HG03095 (cell line): ENCODE data around the gene EN2.
"Not testable (repeated sequence)": the region's sequence is repeated elsewhere in the genome, so short reads cannot be mapped to it uniquely, and the experiment has no call there.

ENCODE experiments used
- ATAC-seq: cut with Tn5 transposase; IDR thresholded peaks from one replicate; pipeline ENCODE4 v1.9.1; 2021; ENCODE audit warnings: moderate library complexity; ENCODE audit not compliant: unreplicated experiment

EN2 gene

GRCh38 chr7:155425887-155426286, 32.0 kb upstream of the EN2 start:
- ATAC-seq, result no peak

DNA sequence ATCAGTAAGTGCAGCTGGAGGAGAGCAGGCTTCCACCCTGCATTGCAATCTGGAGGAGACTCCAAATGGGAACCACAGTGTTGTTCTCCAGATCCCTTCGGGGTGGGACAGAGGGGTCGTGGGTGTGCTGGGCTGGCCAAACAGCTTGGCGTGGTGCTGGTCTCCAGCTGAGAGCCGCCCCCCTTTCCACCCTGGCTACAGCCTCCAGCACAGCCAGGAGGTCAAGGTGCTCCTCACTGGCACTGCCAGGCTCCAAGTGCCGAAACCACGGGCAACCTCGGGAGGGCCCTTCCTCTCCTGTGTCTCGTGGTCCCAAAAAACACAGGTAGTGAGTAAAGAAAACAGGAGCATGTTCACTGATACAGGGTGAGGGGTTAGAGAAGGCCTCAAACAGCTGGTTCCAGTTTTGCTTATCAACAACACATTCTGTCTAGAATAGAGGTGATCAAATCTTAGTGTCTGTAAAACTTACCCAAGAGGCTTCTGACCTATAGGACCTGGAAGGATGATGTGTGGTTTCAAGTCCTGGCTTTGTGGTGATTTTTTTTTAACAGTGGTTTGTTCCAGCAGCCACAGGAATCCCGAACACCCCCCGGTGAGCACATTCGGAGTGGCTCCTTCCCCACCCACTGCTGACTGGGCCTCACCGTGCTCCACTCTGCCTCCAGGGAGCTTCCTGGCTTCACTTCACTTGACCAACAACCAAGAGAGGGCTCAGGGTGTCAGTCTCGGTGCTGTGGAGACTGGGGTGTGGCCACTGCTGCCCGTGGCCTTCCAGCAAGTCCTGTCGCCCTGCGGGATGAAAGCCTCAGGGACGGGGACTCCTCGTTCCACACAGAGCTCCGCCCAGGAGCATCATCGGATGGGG, 31.2 kb upstream of the EN2 start:
- ATAC-seq, result no peak

- no peak for ATAC-seq
These were observed 30.4 kb upstream of the EN2 start for GRCh38 chr7:155427411-155428038.

DNA sequence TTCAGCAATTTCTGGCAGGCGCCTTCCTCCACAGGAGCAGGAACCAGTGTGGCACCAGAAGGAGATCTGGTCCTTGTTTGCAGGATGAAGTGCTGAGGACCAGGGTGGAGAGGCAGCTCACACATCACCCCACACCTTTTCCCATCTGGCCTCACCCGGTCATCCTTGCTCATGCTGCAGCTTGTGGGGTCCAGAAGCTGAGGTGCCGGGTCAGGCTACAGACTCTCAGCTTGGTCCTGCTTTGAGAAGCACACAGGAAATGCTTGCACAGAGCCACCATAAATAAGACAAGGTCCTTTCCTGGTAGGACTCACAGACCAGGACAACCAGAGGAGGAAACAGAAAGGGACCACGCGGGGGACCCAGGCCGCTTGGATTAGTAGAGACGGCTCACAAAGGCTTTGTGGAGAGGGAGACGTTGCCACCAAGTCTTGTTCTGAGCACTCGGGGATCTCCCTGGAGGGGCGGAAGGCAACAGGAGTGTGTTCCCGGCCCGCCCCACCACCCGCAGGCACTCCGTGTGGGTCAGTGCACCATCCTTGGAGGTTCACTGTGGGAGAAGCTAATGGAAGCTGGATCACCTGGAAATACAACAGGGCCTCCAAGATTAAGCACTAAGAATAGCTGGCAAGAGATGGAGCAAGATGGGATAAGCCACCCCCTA, 29.6 kb upstream of the EN2 start:
- ATAC-seq, result no peak

DNA sequence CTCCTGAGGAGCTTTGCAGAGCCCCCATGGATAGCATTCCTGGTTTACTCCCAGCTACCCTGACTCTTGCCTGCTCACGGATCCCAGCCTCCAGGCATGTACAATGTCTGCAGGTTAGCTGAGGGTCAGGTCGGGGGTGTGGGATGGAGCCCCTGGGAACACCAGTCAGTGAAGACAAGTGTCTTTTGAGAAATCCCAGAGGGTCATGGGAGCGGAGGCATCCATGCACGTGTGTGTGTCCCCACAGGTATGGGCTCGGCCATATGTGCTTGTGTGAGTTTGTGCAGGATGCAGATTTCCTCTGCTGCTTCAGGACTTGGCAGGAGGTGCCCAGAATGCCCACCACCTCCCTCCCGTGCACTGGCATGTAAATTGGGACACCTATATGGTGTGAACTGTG, 28.3 kb upstream of the EN2 start:
- no peak for ATAC-seq

GRCh38 chr7:155430606-155431005, 27.3 kb upstream of the EN2 start:
- no peak for ATAC-seq

DNA sequence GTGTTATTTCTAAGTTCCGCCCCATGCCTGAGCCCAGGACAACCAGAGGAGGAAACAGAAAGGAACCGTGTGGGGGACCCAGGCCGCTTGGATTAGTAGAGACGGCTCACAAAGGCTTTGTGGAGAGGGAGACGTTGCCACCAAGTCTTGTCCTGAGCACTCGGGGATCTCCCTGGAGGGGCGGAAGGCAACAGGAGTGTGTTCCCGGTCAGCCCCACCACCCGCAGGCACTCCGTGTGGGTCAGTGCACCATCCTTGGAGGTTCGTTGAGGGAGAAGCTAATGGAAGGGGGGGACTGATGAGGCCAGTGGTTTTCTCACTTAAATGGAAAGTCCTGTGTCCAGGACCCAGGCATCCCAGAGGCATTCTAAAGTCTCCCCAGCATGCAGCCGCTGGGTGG, 26.7 kb upstream of the EN2 start:
- no peak for ATAC-seq

- no peak for ATAC-seq
These were observed 26.2 kb upstream of the EN2 start for GRCh38 chr7:155431711-155432110.

- no peak for ATAC-seq
These were observed 22.8 kb upstream of the EN2 start for GRCh38 chr7:155435110-155435509.

DNA sequence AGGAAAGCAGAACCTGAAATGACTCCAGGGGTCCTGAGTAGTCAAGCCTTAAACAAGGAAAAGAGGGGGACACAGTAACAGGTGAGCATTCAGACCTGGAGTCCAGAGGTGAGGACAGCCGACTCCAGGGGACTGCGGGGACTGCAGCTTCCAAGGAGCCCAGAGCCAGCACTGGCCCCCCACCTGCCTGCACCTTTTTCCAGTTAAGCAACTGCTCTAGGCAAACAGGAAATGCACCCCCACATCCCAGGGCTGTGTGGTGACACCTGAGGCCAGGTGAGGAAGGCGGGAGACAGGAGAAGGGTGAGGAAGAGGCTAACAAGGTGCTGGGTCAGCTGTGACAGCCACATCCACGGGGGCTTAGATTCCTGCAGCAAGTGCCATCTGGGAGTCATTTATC, 20.1 kb upstream of the EN2 start:
- no peak for ATAC-seq

- no peak for ATAC-seq
These were observed 19.2 kb upstream of the EN2 start for GRCh38 chr7:155438777-155439176.

DNA sequence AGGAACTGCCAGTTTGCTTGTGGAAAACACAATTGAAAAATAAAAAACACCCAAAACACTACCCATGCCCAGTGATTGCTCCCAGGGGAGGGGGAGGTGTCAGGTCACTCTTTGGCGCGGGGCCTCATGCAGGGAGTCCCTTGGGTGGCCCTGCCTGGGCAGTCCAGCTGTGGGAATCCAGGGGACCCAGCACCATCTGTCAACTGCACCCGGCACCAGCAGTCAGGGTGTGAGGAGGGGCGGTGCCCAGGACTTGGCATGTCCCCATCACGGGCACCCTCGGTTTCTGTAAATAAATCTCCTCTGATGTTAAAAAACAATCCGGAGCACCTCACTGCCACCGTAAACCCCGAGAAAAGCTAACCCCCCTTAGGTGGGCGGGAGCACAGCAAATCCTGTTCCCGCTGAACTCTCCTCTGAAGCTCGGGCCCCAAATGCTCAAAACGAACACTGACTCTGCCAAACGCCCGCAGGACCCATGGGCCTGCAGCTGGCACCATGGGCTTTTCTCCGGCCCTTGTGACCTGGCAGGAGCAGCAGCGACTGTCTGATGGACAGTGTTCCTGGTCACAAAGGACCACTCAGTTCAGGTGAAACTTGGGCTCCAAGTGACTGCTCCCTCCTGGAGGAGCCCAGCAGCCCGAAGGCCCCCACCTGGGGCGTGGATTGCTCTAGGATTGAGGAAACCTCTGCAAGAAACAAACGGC, 18.5 kb upstream of the EN2 start:
- no peak for ATAC-seq

DNA sequence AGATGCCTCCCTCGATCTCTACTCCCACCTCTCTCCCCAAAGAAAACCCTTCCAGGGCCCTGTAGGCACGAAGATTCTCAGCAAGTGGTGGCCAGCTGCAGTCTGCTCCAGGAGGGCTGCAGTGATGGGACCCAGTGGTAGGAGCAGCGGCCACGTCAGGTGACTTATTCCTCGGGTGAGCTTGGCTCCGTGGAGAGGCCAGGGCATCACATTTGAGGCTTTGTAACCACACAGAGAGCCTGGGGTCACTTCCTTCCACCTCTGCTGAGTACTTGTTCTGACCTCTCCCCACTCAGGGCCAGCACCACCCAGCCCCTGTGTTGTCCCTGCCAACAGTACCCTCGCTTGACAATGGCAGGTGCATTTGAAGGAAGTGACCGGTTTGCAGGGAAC, 17.9 kb upstream of the EN2 start:
- no peak for ATAC-seq

DNA sequence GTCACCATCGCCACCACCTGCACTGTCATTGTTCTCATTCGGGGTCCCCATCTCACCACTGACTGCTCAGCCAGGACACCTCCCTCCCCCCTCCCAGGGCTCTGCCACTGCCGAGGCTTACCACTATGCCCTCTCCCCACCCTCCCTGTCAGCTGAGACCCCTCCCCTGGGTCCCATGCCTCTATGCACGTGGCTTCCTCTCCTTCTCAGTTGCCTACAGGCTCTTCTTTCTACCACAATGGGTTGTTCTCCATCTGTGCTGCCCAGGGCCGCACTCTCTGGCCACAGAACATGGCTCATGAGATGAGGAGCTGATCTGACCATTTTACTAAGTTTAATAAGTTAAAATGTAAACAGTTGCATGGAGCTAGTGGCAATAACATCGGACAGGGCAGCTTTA, 16.1 kb upstream of the EN2 start:
- ATAC-seq, result no peak

DNA sequence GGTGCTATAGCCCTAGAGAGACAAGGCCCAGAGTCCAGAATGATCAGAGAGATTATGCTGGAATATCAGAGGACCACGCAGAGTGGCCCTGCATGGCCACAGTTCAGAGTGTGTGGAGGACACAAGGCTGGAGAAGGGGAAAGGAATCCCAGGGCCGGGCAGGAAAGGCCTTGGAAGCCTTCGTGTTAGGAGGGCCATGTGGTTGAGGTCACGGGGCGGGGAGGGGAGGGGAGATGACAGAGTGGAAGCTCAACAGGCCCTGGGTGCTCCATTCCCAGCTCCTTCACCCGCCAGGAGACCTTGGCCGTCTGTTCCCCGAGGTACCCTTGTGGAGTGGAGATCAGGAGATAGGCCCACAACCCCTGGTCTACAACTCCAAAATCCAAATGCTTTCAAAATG, 13.2 kb upstream of the EN2 start:
- no peak for ATAC-seq

GRCh38 chr7:155445606-155446005, 12.3 kb upstream of the EN2 start:
- ATAC-seq, result not testable (repeated sequence)

DNA sequence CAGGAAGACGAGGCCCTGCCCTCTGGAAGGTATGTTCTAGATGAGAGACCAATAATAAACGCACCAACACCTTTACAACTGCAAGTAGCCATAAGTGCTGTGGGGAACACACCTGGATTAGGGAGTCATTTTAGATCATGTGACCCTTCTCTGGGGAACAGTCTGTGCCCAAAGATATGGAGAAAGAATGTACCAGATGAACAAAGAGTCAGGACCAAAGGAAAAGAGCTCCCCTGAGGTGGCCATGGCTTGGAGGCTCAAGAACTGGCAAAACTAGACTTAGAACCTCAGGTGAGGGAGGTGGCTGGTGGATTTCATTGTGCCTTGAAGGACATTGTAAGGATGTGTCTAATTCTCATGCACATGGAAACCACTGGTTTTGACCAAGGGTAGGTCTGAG, 10.3 kb upstream of the EN2 start:
- ATAC-seq, result no peak

DNA sequence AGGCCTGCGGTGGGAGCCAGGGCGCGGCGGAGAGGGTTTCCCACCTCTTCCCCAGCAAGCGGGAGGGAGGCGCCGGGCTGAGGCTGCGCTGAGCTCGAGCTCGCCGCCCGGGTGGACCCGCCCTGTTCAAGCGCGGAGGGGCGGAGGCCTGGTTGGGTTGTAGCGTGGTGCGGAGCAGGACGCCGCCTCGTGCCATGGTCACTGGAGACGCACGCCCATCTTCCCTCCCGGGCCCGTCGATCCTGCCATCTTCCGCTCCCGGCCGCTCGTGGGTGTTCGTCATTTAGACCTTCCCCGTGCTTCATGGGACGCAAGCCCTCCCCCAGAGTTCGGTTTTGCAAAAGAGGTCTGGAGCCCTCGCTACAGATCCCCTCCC, 9.3 kb upstream of the EN2 start:
- ATAC-seq, result no peak

DNA sequence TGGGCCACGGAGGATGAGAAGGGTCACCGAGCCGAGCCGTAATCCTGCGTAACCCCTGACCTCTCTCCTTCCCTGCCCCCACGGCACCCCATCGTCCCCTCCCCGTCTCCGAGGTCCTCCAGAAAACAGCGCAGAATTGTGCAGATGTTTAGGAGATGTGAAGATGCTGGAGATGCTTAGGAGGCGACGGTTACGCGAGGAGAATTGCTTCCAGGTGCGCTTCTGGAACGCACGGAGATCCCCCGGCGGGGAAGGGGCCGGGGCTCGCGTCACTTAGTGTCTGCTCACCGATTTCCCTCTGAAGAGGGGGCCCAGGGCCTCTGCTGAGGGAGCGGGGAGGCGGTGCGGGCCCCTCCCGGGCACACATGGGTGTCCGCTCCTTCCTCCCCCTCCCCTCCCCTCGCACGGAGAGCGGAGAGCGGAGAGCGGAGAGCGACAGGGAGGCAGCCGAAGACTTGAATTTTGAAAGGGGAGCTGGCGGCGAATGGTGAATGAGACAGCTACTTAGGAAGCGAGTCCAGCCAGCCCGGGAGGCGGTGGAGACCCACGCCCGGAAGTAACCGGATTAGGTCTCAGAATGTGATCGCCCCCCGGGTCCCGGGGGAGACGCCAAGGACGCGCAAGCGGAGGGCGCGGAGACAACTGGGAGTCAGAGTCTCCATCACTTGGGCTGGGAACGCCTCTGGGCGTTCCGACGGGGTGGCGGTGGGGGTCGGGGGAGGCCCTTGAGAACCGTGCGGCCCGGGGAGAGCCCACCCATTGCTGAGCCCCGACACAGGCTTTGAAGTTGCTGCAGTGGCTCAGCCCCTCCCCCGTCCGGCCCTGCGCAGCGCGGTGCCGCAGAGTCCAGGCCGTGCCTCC, 8.7 kb upstream of the EN2 start:
- ATAC-seq, result no peak

DNA sequence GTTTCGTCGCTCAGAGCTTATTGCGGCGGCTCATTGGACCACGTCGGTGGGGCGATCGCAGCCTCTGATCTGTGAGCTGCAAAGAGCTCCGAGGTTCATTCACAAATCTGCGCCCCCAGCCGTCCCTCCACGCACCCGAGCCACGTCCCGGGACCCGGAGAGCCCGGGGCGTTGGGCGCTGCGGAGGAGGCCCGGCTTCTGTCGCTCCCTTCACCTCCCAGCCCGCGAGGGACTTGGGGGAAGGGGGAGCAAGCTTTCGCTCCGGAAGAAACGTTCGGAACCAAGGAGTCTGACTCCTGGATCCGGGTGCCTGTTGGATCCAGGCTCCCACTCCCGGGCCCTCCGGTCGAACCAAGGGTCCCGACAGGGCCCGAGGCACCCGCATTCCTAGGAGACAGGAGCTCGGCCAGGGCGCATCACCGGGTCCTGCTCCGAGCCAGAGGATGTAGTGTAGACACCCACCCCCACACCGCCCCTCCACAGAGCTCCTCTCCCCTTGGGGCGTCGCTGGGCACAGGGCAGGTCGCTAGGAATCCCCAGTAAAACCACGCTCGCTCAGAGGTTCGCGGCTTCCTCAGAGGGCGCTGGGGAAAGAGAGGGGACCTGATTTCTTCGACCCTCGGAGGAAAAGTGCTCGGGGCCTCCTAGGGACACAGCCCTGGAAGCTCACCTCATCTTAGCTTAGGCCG, 7.9 kb upstream of the EN2 start:
- no peak for ATAC-seq
